Stimulated activated CD8-positive, alpha-beta memory T cell treated with anti-CD3 and anti-CD28 coated beads, Interleukin-4, amount 100 ng/mL, for 24 hours (primary cell): ENCODE results near the gene ZFP3.
"Not testable (repeated sequence)": the region's sequence is repeated elsewhere in the genome, so short reads cannot be mapped to it uniquely, and the experiment has no call there.

Experiments used
- DNase-seq: peaks from one replicate; pipeline ENCODE4 v3.0.0-alpha.2; 2020; ENCODE audit warnings: low read depth

The ZFP3 gene

DNA sequence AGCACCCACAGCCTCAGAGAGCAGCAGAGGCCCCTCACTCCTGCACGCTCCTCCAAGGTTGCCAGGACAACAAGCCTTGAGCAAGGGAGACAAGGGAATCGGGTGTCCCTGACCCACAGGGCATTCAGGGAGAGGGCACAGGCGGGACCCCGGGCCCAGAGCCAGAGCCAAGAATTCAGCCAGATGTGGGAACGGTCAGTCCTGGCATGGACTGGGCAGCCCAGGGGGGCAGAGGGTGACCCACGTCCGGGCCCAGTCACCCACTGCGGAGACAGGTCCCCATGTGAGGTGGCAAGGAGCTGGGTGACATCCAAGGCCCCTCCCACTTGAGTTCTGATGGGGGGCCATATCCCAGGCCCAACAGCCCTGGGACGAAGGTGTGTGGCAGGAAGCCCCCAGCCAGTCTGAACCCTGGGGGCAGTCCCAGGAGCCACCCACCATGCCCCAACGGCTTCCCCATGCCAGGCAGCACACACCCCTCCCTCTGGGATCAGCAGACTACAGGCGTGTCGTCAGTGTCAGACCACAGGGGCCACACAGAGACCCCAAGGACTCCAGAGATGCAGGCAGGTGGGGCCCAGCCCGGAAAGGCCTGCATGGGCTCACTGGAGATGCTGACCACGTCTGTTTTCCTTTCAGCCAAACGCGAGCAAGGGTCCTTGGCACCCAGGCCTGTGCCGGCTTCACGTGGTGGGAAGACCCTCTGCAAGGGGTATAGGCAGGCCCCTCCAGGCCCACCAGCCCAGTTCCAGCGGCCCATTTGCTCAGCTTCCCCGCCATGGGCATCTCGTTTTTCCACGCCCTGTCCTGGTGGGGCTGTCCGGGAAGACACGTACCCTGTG lies 60.6 kb downstream of the ZFP3 start:
- no peak for DNase-seq

DNA sequence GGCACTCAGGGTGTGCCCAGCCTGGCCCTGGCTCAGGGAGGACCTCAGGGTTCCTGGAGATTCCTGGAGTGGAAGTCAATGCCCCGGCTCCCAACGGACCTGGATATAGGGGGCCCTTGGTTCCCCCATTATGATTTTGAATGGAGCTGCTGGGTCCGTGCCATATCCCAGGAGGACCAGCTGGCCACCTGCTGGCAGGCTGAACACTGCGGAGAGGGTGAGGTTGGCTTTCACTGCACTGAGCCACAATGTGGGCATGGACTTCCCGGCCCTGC lies 61.1 kb downstream of the ZFP3 start:
- DNase-seq, result no peak

DNA sequence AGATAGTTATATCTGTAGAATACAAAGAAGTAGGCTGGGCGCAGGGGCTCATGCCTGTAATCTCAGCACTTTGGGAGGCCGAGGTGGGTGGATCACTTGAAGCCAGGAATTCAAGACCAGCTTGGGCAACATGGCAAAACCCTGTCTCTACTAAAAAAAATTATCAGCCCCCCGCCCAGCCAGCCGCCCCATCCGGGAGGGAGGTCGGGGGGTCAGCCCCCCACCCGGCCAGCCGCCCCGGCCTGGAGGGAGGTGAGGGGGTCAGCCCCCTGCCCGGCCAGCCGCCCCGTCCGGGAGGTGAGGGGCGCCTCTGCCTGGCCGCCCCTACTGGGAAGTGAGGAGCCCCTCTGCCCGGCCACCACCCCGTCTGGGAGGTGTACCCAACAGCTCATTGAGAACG lies 64.6 kb downstream of the ZFP3 start:
- DNase-seq, result not testable (repeated sequence)
